GM12873 (cell line): ENCODE results near the gene PCDHA1.

Source experiments
- TF ChIP-seq, protein P1 (sequence below): IDR thresholded peaks from 2 replicates; pipeline ENCODE4 v1.5.1; 2012; ENCODE audit warnings: low read depth, mild to moderate bottlenecking, moderate library complexity, low read length, control low read depth; ENCODE audit not compliant: insufficient read depth; ENCODE audit errors: missing control alignments

Gene PCDHA1

DNA sequence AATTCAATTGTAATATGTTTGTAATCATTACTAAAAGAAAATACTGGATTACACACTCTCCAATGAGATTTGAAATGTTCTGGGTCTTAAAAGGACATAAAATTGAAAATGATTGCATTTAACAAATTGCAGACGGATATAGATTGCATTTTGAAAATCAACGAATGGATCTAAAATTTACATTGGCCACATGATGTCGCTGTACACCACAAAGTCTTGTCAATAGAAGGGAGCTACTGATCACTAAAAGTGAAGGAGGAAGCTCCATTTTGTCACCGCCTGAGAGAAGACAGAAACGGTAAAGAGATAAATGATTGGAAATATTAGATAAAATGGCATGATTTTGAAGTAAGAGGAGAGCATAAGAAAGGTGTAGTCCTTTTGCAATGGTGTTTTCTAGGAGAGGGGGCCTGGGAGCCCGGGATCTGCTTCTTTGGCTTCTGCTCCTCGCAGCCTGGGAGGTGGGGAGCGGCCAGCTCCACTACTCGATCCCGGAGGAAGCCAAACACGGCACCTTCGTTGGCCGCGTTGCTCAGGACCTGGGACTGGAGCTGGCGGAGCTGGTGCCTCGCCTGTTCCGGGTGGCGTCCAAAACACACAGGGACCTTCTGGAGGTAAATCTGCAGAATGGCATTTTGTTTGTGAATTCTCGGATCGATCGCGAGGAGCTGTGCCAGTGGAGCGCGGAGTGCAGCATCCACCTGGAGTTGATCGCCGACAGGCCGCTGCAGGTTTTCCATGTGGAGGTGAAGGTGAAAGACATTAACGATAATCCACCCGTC is at the start of gene PCDHA1:
TSS of gene PCDHA1 (plus strand) at position 236 of the 782 bp plus-strand sequence.
- TF ChIP-seq, protein P1, sequence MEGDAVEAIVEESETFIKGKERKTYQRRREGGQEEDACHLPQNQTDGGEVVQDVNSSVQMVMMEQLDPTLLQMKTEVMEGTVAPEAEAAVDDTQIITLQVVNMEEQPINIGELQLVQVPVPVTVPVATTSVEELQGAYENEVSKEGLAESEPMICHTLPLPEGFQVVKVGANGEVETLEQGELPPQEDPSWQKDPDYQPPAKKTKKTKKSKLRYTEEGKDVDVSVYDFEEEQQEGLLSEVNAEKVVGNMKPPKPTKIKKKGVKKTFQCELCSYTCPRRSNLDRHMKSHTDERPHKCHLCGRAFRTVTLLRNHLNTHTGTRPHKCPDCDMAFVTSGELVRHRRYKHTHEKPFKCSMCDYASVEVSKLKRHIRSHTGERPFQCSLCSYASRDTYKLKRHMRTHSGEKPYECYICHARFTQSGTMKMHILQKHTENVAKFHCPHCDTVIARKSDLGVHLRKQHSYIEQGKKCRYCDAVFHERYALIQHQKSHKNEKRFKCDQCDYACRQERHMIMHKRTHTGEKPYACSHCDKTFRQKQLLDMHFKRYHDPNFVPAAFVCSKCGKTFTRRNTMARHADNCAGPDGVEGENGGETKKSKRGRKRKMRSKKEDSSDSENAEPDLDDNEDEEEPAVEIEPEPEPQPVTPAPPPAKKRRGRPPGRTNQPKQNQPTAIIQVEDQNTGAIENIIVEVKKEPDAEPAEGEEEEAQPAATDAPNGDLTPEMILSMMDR: peak; percentile 18

DNA sequence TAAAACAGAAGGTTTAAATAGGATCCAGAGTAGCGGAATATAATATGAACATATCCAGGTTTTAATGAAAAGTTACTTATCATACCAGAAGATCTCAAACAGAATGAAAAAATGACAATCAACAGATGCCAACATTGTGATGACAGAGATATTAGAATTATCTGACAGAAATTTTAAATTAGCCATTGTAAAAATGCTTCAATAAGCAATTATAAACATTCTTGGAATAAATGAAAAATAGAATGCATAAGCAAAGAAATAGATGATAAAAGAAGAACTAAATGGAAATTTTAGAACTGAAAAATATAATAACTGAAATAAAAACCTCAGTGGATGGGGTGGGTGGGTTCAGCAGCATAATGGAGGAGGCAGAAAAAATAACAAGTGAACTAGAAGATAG is 48.5 kb upstream of the PCDHA1 start:
- TF ChIP-seq, protein P1: no peak

DNA sequence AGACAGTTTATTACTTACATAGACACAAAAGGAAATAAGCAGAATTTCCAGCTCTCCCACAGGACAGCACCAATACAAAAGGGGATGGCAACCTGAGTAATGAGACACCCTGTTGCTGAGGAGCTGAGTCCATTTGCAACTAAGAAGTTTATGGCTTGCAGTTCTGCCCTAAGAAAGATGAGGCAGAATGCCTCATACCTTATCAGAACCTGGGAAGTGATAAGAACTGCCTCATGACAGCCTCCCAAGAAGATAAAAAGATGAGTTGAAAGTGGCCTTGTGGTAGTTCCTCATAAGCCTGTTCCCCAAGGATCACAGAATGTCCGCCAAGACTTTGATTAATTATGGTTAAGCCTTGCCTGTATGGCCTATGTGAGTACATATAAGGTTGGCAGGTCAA is 44.0 kb upstream of the PCDHA1 start:
- TF ChIP-seq, protein P1: no peak

DNA sequence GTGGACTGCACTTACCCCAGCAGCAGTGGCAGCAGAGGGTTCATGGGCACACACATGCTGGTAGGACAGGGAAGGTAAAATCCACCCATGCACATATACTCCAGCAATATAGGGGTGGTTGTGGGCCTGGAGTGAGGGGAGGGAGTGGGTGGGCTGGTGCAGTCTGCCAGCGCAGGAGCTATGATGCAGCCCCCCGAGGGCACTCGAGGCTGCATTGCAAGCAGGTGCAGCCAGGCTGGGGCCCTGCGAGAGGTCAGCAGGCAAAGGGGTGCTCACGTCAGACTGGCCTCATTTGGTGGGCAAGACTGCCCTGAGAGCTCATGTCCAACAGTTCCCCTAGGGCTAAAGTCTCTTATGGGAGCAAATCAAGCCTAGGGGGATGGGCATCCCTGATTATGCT is 32.4 kb upstream of the PCDHA1 start:
- TF ChIP-seq, protein P1: no peak

DNA sequence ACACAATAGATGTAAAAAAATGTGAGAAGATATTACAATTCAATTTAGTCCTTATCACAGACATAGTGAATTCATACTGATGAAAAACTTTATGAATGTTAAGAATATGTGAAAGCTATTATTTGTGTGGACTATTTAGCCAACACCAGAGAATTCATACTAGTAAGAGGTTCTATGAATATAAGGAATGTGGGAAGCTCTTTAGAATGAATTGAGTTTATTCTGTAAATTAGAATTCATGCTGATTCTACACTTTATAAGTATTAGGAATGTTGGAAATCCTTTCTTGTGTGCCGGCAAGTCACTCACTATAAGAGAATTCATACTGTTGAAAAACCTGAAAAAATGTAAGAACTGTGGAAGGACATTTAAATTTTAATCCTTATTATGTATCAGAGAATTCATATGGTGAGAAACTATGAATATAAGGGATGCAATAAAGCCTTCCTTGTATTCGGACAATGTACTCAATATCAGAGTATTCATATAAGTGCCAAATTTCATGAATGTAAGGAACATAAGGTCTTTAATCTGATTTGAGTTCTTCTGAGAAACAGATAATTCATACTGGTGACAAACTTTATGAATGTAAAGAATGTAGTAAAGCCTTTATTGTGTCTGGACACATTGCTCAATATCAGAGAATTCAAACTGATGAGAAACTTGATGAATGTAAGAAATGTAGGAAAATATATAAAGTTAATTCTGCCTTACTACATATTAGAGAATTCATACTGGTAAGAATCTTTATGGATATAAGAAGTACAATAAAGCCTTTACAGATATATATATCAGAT is 21.6 kb upstream of the PCDHA1 start:
- TF ChIP-seq, protein P1: no peak

DNA sequence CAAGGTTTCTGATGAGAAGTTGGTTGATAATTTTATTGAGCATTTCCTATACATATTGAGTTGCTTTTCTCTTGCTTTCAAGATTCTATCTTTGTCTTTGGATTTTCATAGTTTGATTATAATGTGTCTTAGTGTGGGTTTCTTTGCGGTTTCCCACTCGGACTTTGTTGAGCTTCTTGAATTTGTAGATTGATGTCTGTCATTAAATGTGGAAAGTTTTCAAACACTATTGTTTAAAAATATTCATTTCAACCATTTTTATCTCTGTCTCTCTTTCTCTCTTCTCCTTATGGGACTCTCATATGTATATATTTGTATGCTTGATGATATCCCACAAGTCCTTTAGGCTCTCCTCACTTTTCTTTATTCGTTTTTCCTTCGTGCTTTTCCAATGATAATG is 18.5 kb upstream of the PCDHA1 start:
- TF ChIP-seq, protein P1: no peak

DNA sequence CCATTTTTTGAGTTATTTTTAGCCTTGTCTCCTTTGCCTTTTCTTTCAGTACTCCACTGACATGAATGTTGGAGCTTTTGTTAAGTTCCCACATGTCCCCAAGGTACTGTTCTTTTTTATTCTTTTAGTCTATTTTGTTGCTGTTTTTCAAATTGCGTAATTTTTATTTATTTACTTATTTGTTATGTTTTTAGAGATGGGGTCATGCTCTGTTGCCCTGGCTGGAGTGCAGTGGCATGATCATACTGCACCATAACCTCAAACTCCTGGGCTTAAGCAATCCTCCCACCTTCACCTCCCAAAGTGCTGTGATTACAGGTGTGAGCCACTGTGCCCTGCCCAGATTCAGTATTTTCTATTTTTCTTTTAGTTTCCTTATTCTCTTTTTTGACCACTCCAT is 5.4 kb upstream of the PCDHA1 start:
- TF ChIP-seq, protein P1: no peak
